Spleen (tissue), 11 donors: ENCODE measurements around the gene HSF4. TPM values are rescaled to one million over a fixed set of nuclear protein-coding genes. Genes with fewer than 3 reads are reported as not detected.

ENCODE experiments used
- DNase-seq: peaks from one replicate; pipeline ENCODE4 v3.0.0-alpha.2; 2020
- H3K27ac ChIP-seq, 8 donors: fragments of 200-600 bp; sonication (generic) in 7 of 8; 1 replicate in 4 of 8; 2 replicates in 4 of 8; pipeline versions ENCODE4 v1.5.0 to v1.8.0; 2016 to 2021; ENCODE audit warnings: inconsistent platforms in 4 of 8, mild to moderate bottlenecking in 4 of 8, moderate library complexity in 1 of 8
- H3K27me3 ChIP-seq, 7 donors: fragments of 200-600 bp; sonication (generic) in 6 of 7; replicated peaks in 1 of 7; 1 replicate in 4 of 7; 2 replicates in 3 of 7; pipeline versions ENCODE4 v1.5.0 to v1.8.0; 2016 to 2021; ENCODE audit warnings: inconsistent platforms in 3 of 7, mild to moderate bottlenecking in 1 of 7
- H3K36me3 ChIP-seq, 6 donors: fragments of 200-600 bp; sonication (generic) in 5 of 6; 1 replicate in 4 of 6; 2 replicates in 2 of 6; pipeline versions ENCODE4 v1.5.0 to v1.8.0; 2016 to 2021; ENCODE audit warnings: inconsistent platforms in 2 of 6
- H3K4me1 ChIP-seq, 6 donors: fragments of 200-600 bp; sonication (generic) in 5 of 6; 1 replicate in 3 of 6; 2 replicates in 3 of 6; pipeline versions ENCODE4 v1.5.0 to v1.8.0; 2016 to 2021; ENCODE audit warnings: inconsistent platforms in 3 of 6
- H3K4me3 ChIP-seq, 8 donors: fragments of 200-600 bp; sonication (generic) in 7 of 8; 1 replicate in 4 of 8; 2 replicates in 4 of 8; pipeline versions ENCODE4 v1.5.0 to v1.8.0; 2016 to 2021; ENCODE audit warnings: inconsistent platforms in 4 of 8, mild to moderate bottlenecking in 4 of 8, moderate library complexity in 2 of 8
- H3K9me3 ChIP-seq, 8 donors: fragments of 200-600 bp; sonication (generic) in 7 of 8; 1 replicate in 4 of 8; 2 replicates in 4 of 8; pipeline versions ENCODE4 v1.5.0 to v1.8.0; 2016 to 2021; ENCODE audit warnings: inconsistent platforms in 4 of 8
- POLR2A ChIP-seq, 3 donors: fragments of 450-650 bp; IDR thresholded peaks; one replicate each; pipeline ENCODE4 v1.5.1; 2017; ENCODE audit warnings: antibody characterized with exemption in 3 of 3, mild to moderate bottlenecking in 1 of 3
- POLR2AphosphoS5 ChIP-seq, 3 donors: sonication (generic); formaldehyde crosslinking; IDR thresholded peaks; one replicate each; pipeline ENCODE4 v1.5.1; 2017; ENCODE audit warnings: antibody characterized with exemption in 3 of 3
- WGBS, 5 donors: extraction: QIAGEN DNeasy Blood & Tissue Kit in 3 of 5; methylation state at CpG; one replicate each; pipeline versions ENCODE4 v1.1.5 to v1.1.7; 2013 to 2018; 5-methylcytosine and 5-hydroxymethylcytosine counted together
- intact Hi-C: fragments of 100-400 bp; cut with DNase I; formaldehyde crosslinking; loops from one replicate; pipeline ENCODE4 v1.15.0; 2023; ENCODE audit warnings: low total_unique reads
- polyA plus RNA-seq, 3 donors: library from polyadenylated mRNA; stranded (reverse); fragments of 200-250 nt; gene quantifications; one replicate each; pipeline ENCODE4 v1.2.1, GENCODE V29; 2013
- total RNA-seq, 7 donors: library from RNA; depleted of rRNA in 3 of 7; stranded (reverse); fragments of >200 nt in 3 of 7; fragmentation: NEBNext Ultra II Directional in 4 of 7; extraction: Animal tissue kit (Norgen Biotek cat#: 25700) in 4 of 7; gene quantifications; one replicate each; pipeline versions ENCODE4 v1.1.0 to v1.2.1, GENCODE V29; 2016 to 2021
- TF ChIP-seq, protein P1 (sequence below), 11 experiments: fragments of 200-600 bp in 7 of 11; fragments of 450-650 bp in 4 of 11; sonication (generic) in 4 of 11; IDR thresholded peaks in 8 of 11; conservative IDR thresholded peaks in 3 of 11; 1 replicate in 7 of 11; 2 replicates in 4 of 11; pipeline versions ENCODE4 v1.4.0 to v1.8.0; 2016 to 2021; ENCODE audit warnings: antibody characterized with exemption in 11 of 11, inconsistent platforms in 4 of 11, mild to moderate bottlenecking in 1 of 11
- donor health status: healthy with polysubstance abuse.
- donor health status: DM: no; HTN: no; CAD: no; lungs with moderate emphysema.
- donor health status: DM: no; HTN: no; CAD: no.
- donor health status: Bipolar disorder and iron deficiency.
- donor health status: healthy.
- donor health status: DM: no; HTN: no; CAD: no.
- donor health status: DM: yes; HTN: yes; CAD: no.

Gene HSF4
- total and polyA plus RNA-seq, 10 donors = 11.5 to 43.7 (median 20.3) TPM

GRCh38 chr16:67129422-67129821 is 35.1 kb upstream of the HSF4 start:
- intact Hi-C loops = no loop called here
- peak; percentile 18 for DNase-seq

GRCh38 chr16:67137605-67138004 is 26.9 kb upstream of the HSF4 start:
- intact Hi-C loops = no loop called here
- WGBS, 5 donors = 43 to 64% (median 60%) methylated on average over 3 of the region's 3 CpGs
- H3K27ac ChIP-seq = no peak overlapping the region
- DNase-seq = no peak
- no peak overlapping the region for H3K4me3 ChIP-seq
- no peaks in the 10 kb centered on the region for H3K27me3 ChIP-seq
- TF ChIP-seq POLR2A (IDR thresholded peaks at IDR 0.05) (no peak), POLR2AphosphoS5 (IDR thresholded peaks at IDR 0.05) (no peak)
- TF ChIP-seq, protein P1, sequence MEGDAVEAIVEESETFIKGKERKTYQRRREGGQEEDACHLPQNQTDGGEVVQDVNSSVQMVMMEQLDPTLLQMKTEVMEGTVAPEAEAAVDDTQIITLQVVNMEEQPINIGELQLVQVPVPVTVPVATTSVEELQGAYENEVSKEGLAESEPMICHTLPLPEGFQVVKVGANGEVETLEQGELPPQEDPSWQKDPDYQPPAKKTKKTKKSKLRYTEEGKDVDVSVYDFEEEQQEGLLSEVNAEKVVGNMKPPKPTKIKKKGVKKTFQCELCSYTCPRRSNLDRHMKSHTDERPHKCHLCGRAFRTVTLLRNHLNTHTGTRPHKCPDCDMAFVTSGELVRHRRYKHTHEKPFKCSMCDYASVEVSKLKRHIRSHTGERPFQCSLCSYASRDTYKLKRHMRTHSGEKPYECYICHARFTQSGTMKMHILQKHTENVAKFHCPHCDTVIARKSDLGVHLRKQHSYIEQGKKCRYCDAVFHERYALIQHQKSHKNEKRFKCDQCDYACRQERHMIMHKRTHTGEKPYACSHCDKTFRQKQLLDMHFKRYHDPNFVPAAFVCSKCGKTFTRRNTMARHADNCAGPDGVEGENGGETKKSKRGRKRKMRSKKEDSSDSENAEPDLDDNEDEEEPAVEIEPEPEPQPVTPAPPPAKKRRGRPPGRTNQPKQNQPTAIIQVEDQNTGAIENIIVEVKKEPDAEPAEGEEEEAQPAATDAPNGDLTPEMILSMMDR (IDR thresholded peaks at IDR 0.05 in 8 of 11, conservative IDR thresholded peaks at IDR 0.05 in 3 of 11) = no peak
- H3K4me1 ChIP-seq = no peaks in the 10 kb centered on the region
- H3K9me3 ChIP-seq = no peaks in the 10 kb centered on the region
- H3K36me3 ChIP-seq = peaks cover 0 to 100% (median 90%) of the 10 kb centered on the region in 6 donors

More at GRCh38 chr16:67129422-67129821, 35.1 kb upstream of the HSF4 start:
- Histone ChIP-seq H3K4me3 (no peak overlapping the region), H3K9me3 (no peaks in the 10 kb centered on the region), H3K36me3 (peaks cover 0 to 100% (median 50%) of the 10 kb centered on the region in 6 donors), H3K4me1 (no peaks in the 10 kb centered on the region), H3K27me3 (no peaks in the 10 kb centered on the region), H3K27ac (no peak overlapping the region)
- 95 to 99% (median 98%) methylated on average over 3 of the region's 3 CpGs for WGBS, 5 donors
- no peak for TF ChIP-seq POLR2AphosphoS5 (IDR thresholded peaks at IDR 0.05)
- no peak for TF ChIP-seq POLR2A (IDR thresholded peaks at IDR 0.05)
- TF ChIP-seq, protein P1 (IDR thresholded peaks at IDR 0.05 in 8 of 11, conservative IDR thresholded peaks at IDR 0.05 in 3 of 11) = no peak

GRCh38 chr16:67141391-67141790 is 23.2 kb upstream of the HSF4 start:
- WGBS, 5 donors = 97 to 100% (median 99%) methylated on average over 1 to 13 of the region's 13 CpGs
- Histone ChIP-seq H3K9me3 (no peaks in the 10 kb centered on the region), H3K27me3 (no peaks in the 10 kb centered on the region), H3K4me3 (no peak overlapping the region), H3K4me1 (no peaks in the 10 kb centered on the region), H3K36me3 (peaks cover 0 to 100% (median 94%) of the 10 kb centered on the region in 6 donors), H3K27ac (no peak overlapping the region)
- no peak for TF ChIP-seq POLR2A (IDR thresholded peaks at IDR 0.05)
- TF ChIP-seq, protein P1 (IDR thresholded peaks at IDR 0.05 in 8 of 11, conservative IDR thresholded peaks at IDR 0.05 in 3 of 11) = no peak
- peak in 1 of 3 donors; percentile 46 for TF ChIP-seq POLR2AphosphoS5 (IDR thresholded peaks at IDR 0.05)
- intact Hi-C loops = no loop called here
- peak; percentile 53 for DNase-seq

DNA sequence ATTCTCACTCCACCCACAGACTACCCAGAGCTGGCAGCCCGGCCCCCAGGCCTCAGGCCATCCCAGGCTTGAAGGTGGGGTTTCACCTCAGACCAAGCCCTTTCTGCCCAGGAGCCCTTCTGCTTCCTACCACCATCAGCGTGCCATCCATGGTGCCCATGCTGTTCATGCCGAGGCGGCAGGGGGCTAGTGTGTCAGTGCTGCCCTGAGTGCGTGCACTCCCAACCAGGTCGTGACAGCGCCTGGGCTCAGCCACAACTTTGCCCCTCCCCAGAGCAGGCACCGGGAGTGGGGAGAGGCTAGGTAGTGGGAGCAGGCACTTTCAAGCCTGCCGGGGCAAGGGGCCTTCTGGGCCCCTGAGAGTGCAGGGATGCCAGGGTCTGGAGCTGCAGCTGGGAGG is 22.2 kb upstream of the HSF4 start:
- 92 to 96% (median 94%) methylated on average over 6 to 9 of the region's 9 CpGs for WGBS, 5 donors
- peaks cover 0 to 100% (median 94%) of the 10 kb centered on the region in 6 donors for H3K36me3 ChIP-seq
- intact Hi-C loops = no loop called here

More for the DNA sequence above, 22.2 kb upstream of the HSF4 start:
- Histone ChIP-seq H3K4me3 (no peak overlapping the region), H3K27ac (no peak overlapping the region), H3K27me3 (no peaks in the 10 kb centered on the region), H3K9me3 (no peaks in the 10 kb centered on the region), H3K4me1 (no peaks in the 10 kb centered on the region)
- peak in 1 of 3 donors; percentile 54 for TF ChIP-seq POLR2AphosphoS5 (IDR thresholded peaks at IDR 0.05)
- TF ChIP-seq, protein P1 (IDR thresholded peaks at IDR 0.05 in 8 of 11, conservative IDR thresholded peaks at IDR 0.05 in 3 of 11) = no peak
- DNase-seq = peak; percentile 49
